ENCODE measurements around the gene ASXL1. TPM values are rescaled to one million over a fixed set of nuclear protein-coding genes. Genes with fewer than 3 reads are reported as not detected.
A peak's percentile ranks its signal among the peaks of the same experiment; 100 is the strongest.

Gene ASXL1
- total and polyA plus RNA-seq, 9 of the 15 experiments (the other 6 are each of a cell fraction or from before 2014, with no cell fraction given): 6.5 to 65.3 (median 32.3) TPM

DNA sequence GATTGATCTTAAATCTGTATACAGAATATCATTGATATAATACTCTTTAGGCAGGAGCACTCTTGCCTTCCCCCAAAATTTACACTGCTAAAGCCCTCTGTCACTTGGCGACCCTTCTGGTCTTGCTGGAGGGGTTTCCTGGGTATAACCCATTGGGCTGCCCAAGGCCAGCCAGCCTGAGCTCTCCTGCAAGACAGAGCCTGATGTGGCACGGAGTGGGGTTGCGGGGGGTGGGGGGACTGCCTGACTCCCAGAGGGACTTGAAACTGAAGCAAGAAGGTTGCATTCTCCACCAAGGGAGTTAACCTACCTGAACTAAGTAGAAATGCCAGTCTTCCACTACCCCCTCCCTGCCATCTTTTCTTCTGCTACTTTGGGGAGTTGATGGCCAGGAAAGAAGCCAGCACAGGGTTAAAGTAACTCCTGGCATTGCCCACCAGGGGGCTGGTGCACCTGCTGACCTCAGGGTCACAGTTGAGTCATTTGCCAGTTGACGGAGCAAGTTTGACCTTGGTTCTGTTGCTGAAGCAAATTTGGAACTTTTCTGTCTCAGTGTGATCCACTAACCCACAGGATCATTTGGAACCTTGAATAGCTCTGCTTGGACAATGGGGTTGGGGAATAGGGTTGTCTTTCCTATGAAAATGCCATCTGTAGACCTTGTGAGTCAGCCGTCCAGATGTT lies 79.4 kb downstream of the ASXL1 start (continued):
- TF ChIP-seq AFF4 (CRISPR knock-in tag; IDR thresholded peaks at IDR 0.05): no peak
- no peak for TF ChIP-seq ZNF76 (CRISPR knock-in tag; IDR thresholded peaks at IDR 0.05; ENCODE audit: borderline replicate concordance)
- TF ChIP-seq, protein P1, sequence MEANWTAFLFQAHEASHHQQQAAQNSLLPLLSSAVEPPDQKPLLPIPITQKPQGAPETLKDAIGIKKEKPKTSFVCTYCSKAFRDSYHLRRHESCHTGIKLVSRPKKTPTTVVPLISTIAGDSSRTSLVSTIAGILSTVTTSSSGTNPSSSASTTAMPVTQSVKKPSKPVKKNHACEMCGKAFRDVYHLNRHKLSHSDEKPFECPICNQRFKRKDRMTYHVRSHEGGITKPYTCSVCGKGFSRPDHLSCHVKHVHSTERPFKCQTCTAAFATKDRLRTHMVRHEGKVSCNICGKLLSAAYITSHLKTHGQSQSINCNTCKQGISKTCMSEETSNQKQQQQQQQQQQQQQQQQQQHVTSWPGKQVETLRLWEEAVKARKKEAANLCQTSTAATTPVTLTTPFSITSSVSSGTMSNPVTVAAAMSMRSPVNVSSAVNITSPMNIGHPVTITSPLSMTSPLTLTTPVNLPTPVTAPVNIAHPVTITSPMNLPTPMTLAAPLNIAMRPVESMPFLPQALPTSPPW (CRISPR knock-in tag; IDR thresholded peaks at IDR 0.05): no peak
- no peak for TF ChIP-seq NCOR1 (IDR thresholded peaks at IDR 0.05)
- TF ChIP-seq SMC3 (conservative IDR thresholded peaks at IDR 0.05; ENCODE audit: insufficient read depth, low read depth, low read length): 0 out of 2 replicates have a peak, but pooled peaks have one; percentile 2
- TF ChIP-seq CBFA2T2 (conservative IDR thresholded peaks at IDR 0.05): no peak
- 0 out of 2 replicates have a peak, but pooled peaks have one; percentile 30 for TF ChIP-seq NR2C1 (IDR thresholded peaks at IDR 0.05)
- no peak for TF ChIP-seq NR2C1 (tag; IDR thresholded peaks at IDR 0.05)
- TF ChIP-seq ZNF583 (CRISPR knock-in tag; IDR thresholded peaks at IDR 0.05): no peak
- TF ChIP-seq CHAMP1 (IDR thresholded peaks at IDR 0.05): no peak
- TF ChIP-seq POLR2AphosphoS2 (IDR thresholded peaks at IDR 0.05; ENCODE audit: low read length): 0 out of 2 replicates have a peak, but pooled peaks have one; percentile 30
- TF ChIP-seq BDP1 (IDR thresholded peaks at IDR 0.05; ENCODE audit: insufficient read depth, insufficient read length): no peak
- no peak for TF ChIP-seq SMARCA4 (IDR thresholded peaks at IDR 0.05)
- TF ChIP-seq, protein P2, sequence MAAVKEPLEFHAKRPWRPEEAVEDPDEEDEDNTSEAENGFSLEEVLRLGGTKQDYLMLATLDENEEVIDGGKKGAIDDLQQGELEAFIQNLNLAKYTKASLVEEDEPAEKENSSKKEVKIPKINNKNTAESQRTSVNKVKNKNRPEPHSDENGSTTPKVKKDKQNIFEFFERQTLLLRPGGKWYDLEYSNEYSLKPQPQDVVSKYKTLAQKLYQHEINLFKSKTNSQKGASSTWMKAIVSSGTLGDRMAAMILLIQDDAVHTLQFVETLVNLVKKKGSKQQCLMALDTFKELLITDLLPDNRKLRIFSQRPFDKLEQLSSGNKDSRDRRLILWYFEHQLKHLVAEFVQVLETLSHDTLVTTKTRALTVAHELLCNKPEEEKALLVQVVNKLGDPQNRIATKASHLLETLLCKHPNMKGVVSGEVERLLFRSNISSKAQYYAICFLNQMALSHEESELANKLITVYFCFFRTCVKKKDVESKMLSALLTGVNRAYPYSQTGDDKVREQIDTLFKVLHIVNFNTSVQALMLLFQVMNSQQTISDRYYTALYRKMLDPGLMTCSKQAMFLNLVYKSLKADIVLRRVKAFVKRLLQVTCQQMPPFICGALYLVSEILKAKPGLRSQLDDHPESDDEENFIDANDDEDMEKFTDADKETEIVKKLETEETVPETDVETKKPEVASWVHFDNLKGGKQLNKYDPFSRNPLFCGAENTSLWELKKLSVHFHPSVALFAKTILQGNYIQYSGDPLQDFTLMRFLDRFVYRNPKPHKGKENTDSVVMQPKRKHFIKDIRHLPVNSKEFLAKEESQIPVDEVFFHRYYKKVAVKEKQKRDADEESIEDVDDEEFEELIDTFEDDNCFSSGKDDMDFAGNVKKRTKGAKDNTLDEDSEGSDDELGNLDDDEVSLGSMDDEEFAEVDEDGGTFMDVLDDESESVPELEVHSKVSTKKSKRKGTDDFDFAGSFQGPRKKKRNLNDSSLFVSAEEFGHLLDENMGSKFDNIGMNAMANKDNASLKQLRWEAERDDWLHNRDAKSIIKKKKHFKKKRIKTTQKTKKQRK (IDR thresholded peaks at IDR 0.05; ENCODE audit: borderline replicate concordance, low read depth, low read length): no peak
- TF ChIP-seq ZNF695 (CRISPR knock-in tag; IDR thresholded peaks at IDR 0.05): no peak
- TF ChIP-seq ETS1 (conservative IDR thresholded peaks at IDR 0.05; ENCODE audit: control insufficient read depth, low read depth, low read length): no peak
